Uterus (tissue), 2 donors: ENCODE measurements around the gene MUC21.

Experiments
- POLR2A ChIP-seq, 2 donors: fragments of 450-650 bp; IDR thresholded peaks; one replicate each; pipeline ENCODE4 v1.6.1; 2016; ENCODE audit warnings: antibody characterized with exemption in 2 of 2, mild to moderate bottlenecking in 1 of 2, moderate library complexity in 1 of 2
- TF ChIP-seq, protein P1 (sequence below), 4 experiments: fragments of 200-600 bp in 2 of 4; fragments of 450-650 bp in 2 of 4; sonication (generic) in 2 of 4; IDR thresholded peaks; one replicate each; pipeline ENCODE4 v1.5.1; 2016 to 2019; ENCODE audit warnings: antibody characterized with exemption in 4 of 4, mild to moderate bottlenecking in 2 of 4, moderate library complexity in 1 of 4

DNA sequence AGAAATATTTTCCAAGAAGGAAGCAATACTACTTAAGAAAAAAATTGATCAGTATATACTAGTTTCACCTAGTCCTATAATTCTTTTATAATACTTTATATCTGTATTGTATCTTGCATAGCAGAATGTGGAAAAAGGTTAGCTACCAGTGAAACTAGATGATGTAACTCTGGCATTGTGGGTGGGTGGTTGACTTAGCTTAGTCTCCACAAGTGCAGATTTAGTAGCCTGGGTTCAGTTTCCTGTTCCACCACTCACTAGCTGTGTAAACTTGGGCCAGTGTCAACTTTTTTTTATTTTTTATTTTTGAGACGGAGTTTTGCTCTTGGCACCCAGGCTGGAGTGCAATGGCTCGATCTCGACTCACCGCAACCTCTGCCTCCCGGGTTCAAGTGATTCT, 2.0 kb downstream of the MUC21 start:
- no peak for TF ChIP-seq POLR2A (IDR thresholded peaks at IDR 0.05)
- TF ChIP-seq, protein P1, sequence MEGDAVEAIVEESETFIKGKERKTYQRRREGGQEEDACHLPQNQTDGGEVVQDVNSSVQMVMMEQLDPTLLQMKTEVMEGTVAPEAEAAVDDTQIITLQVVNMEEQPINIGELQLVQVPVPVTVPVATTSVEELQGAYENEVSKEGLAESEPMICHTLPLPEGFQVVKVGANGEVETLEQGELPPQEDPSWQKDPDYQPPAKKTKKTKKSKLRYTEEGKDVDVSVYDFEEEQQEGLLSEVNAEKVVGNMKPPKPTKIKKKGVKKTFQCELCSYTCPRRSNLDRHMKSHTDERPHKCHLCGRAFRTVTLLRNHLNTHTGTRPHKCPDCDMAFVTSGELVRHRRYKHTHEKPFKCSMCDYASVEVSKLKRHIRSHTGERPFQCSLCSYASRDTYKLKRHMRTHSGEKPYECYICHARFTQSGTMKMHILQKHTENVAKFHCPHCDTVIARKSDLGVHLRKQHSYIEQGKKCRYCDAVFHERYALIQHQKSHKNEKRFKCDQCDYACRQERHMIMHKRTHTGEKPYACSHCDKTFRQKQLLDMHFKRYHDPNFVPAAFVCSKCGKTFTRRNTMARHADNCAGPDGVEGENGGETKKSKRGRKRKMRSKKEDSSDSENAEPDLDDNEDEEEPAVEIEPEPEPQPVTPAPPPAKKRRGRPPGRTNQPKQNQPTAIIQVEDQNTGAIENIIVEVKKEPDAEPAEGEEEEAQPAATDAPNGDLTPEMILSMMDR (IDR thresholded peaks at IDR 0.05): no peak
